Ureter (tissue), 1 donor: ENCODE measurements around the gene ZAR1L. TPM values are rescaled to one million over a fixed set of nuclear protein-coding genes. Genes with fewer than 3 reads are reported as not detected.

Experiments
- DNase-seq: peaks from one replicate; pipeline ENCODE4 v3.0.0-alpha.2; 2020; ENCODE audit warnings: low spot score
- total RNA-seq: library from RNA; stranded (reverse); gene quantifications from one replicate; pipeline ENCODE4 v1.2.4, GENCODE V29; 2023
- donor health status: DM: yes; HTN: yes; CAD: no.

Gene ZAR1L
- total RNA-seq, 1 donor from 2014 or later = not detected

- no peak for DNase-seq
These were observed 59.4 kb downstream of the ZAR1L start for GRCh38 chr13:32255724-32256109.

- DNase-seq = no peak
These were observed 60.0 kb downstream of the ZAR1L start for GRCh38 chr13:32254916-32255723.

- DNase-seq = no peak
These were observed 60.7 kb downstream of the ZAR1L start for GRCh38 chr13:32254416-32254815.

- DNase-seq = peak; percentile 53
These were observed 61.2 kb downstream of the ZAR1L start for GRCh38 chr13:32253911-32254399.

Other genes with a start within 250 kb of the ZAR1L start
- gene BRCA2, start 145 bp upstream of the ZAR1L start, total RNA-seq = 2.1 TPM
- 15.0 TPM for gene N4BP2L1, start 112.8 kb upstream of the ZAR1L start, total RNA-seq
- gene N4BP2L2, start 223.4 kb upstream of the ZAR1L start, total RNA-seq = 245 TPM